GM13976 (cell line): Measurements from ENCODE around the gene SLC26A9.

Source experiments
- DNase-seq: peaks from one replicate; pipeline ENCODE4 v3.0.0; 2012; ENCODE audit warnings: low spot score
- CTCF ChIP-seq: IDR thresholded peaks from 2 replicates; pipeline ENCODE4 v1.5.1; 2012; ENCODE audit warnings: borderline replicate concordance, mild to moderate bottlenecking; ENCODE audit not compliant: insufficient read depth; ENCODE audit errors: extremely low read depth, missing control alignments, control extremely low read depth
- in situ Hi-C: fragments of 300-500 bp; cut with MboI; formaldehyde crosslinking; loops from one replicate; pipeline ENCODE4 v1.12.0; 2022; ENCODE audit warnings: low sequenced_read_pairs, mixed read lengths, inconsistent platforms; ENCODE audit not compliant: unreplicated experiment

Gene SLC26A9

GRCh38 chr1:205942631-205943159, 561 bp downstream of the SLC26A9 start:
- no peak for TF ChIP-seq CTCF
- in situ Hi-C loops: no loop called here
- no peak for DNase-seq

GRCh38 chr1:205940710-205941109, 2.5 kb downstream of the SLC26A9 start:
- TF ChIP-seq CTCF: no peak
- in situ Hi-C loops: no loop called here
- DNase-seq: no peak

GRCh38 chr1:205939690-205940330, 3.4 kb downstream of the SLC26A9 start:
- no peak for DNase-seq
- in situ Hi-C loops: no loop called here
- no peak for TF ChIP-seq CTCF

- TF ChIP-seq CTCF: no peak
- DNase-seq: no peak
- in situ Hi-C loops: no loop called here
Observed at GRCh38 chr1:205938682-205939081, 4.6 kb downstream of the SLC26A9 start.

- DNase-seq: no peak
- TF ChIP-seq CTCF: no peak
- in situ Hi-C loops: no loop called here
Observed at GRCh38 chr1:205936846-205937586, 6.2 kb downstream of the SLC26A9 start.

- no peak for DNase-seq
- TF ChIP-seq CTCF: no peak
- in situ Hi-C loops: no loop called here
Observed at GRCh38 chr1:205936311-205936710, 6.9 kb downstream of the SLC26A9 start.
